ENCODE measurements around the gene CFAP299.
"Not testable (repeated sequence)": the region's sequence is repeated elsewhere in the genome, so short reads cannot be mapped to it uniquely, and the experiment has no call there.

The CFAP299 gene

DNA sequence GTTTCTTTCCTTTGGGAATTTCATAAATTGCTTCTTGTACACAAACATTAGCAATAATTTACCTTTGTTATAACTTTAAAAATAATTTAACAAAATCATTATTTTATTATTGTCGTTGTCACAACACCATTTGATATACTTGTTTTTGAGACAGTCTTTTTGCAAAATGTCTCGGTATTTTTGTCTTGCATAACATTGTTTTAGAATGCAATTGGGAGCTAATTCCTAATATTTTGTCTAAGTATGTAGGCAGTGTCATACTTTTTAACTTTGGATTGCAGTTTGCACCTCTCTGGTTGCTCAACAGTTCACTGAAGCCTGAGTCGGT is 340 bp upstream of the CFAP299 start:
- Histone ChIP-seq H3K4me1 (ENCODE audit: control insufficient read depth, insufficient read depth, low read length) (peaks cover 5% of the 10 kb centered on the region), H3K9me3 (ENCODE audit: control insufficient read depth, low read length) (no peaks in the 10 kb centered on the region), H3K4me3 (ENCODE audit: low read length) (peak overlapping the region; percentile 65), H3K27me3 (ENCODE audit: control insufficient read depth, insufficient read depth, low read length) (peaks cover 7% of the 10 kb centered on the region), H3K9ac (ENCODE audit: low read length) (no peak overlapping the region), H3K36me3 (ENCODE audit: control insufficient read depth, insufficient read depth, low read length) (no peaks in the 10 kb centered on the region)

DNA sequence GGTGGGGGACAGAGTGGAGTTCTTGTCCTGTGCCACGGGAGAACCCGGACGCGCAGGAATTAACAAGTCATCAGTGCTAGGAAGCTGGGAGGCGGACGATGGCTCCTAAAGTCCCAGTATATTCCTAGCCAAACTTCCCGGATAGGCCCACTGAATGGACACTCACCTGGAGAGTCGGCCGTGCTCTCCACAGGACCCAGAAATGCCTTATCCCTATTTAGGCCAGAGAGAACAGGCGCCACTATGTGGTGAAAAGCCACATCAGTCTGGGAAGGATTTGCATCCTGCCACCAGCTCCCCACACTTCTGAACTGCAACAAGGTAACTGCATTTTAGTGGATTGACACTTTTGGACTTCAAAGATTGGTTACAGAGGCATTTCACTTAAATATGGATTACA is 1.1 kb downstream of the CFAP299 start:
- H3K4me3 ChIP-seq (ENCODE audit: low read length), result peak overlapping the region; percentile 65

DNA sequence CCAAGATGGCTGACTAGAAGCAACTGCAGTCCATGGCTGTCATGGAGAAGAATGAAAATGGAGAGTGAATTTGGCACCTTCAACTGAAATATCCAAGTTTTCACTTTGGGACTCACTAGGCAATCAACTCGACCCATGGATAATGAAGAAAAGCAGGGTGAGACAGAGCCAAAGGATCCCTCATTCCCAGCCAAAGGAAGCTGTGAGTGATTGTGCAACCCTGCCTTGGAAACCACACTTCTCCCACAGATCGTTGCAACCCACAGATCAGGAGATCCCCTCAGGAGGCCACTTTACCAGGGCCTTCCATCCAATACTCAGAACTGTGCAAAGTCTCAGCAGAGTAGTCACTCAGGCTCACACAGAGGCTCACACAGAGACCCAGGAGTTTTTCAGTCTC is 4.5 kb downstream of the CFAP299 start:
- no peaks in the 10 kb centered on the region for H3K9me3 ChIP-seq (ENCODE audit: control insufficient read depth, low read length)
- H3K4me3 ChIP-seq (ENCODE audit: low read length), result no peak overlapping the region
- no peak overlapping the region for H3K9ac ChIP-seq (ENCODE audit: low read length)
- H3K4me1 ChIP-seq (ENCODE audit: control insufficient read depth, insufficient read depth, low read length), result peaks cover 5% of the 10 kb centered on the region
- no peaks in the 10 kb centered on the region for H3K36me3 ChIP-seq (ENCODE audit: control insufficient read depth, insufficient read depth, low read length)
- peaks cover 7% of the 10 kb centered on the region for H3K27me3 ChIP-seq (ENCODE audit: control insufficient read depth, insufficient read depth, low read length)

More for the DNA sequence above, 1.1 kb downstream of the CFAP299 start:
- H3K9ac ChIP-seq (ENCODE audit: low read length), result no peak overlapping the region
- no peaks in the 10 kb centered on the region for H3K36me3 ChIP-seq (ENCODE audit: control insufficient read depth, insufficient read depth, low read length)
- peaks cover 7% of the 10 kb centered on the region for H3K27me3 ChIP-seq (ENCODE audit: control insufficient read depth, insufficient read depth, low read length)
- peaks cover 5% of the 10 kb centered on the region for H3K4me1 ChIP-seq (ENCODE audit: control insufficient read depth, insufficient read depth, low read length)
- H3K9me3 ChIP-seq (ENCODE audit: control insufficient read depth, low read length), result no peaks in the 10 kb centered on the region

DNA sequence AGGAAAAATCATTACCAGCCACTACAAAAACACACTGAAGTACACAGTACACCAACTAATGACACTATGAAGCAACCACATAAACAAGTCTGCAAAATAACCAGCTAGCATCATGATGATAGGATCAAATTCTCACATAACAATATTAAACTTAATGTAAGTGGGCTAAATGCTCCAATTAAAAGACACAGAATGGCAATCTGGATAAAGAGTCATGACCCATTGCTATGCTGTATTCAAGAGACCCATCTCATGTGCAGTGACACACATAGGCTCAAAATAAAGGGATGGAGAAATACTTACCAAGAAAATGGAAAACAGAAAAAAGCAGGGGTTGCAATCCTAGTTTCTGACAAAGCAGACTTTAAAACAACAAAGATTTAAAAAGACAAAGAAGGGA is 7.2 kb downstream of the CFAP299 start:
- not testable (repeated sequence) for H3K9ac ChIP-seq (ENCODE audit: low read length); H3K4me1 ChIP-seq (ENCODE audit: control insufficient read depth, insufficient read depth, low read length); H3K27me3 ChIP-seq (ENCODE audit: control insufficient read depth, insufficient read depth, low read length); H3K36me3 ChIP-seq (ENCODE audit: control insufficient read depth, insufficient read depth, low read length); H3K4me3 ChIP-seq (ENCODE audit: low read length); H3K9me3 ChIP-seq (ENCODE audit: control insufficient read depth, low read length)

DNA sequence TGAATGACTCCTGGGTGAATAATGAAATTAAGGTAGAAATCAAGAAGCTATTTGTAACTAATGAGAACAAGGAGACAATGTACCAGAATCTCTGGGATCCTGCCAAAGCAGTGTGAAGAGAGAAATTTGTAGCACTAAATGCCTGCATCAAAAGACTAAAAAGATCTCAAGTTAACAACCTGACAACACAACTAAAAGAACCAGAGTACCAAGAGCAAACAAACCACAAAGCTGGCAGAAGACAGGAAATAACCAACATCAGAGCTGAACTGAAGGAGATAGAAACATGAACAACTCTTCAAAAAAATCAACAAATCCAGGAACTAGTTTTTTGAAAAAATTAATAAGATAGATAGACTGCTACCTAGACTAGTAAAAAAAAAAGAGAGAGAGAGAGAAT is 8.4 kb downstream of the CFAP299 start:
- Histone ChIP-seq H3K9me3 (ENCODE audit: control insufficient read depth, low read length) (no peaks in the 10 kb centered on the region), H3K4me1 (ENCODE audit: control insufficient read depth, insufficient read depth, low read length) (no peaks in the 10 kb centered on the region), H3K36me3 (ENCODE audit: control insufficient read depth, insufficient read depth, low read length) (no peaks in the 10 kb centered on the region), H3K9ac (ENCODE audit: low read length) (no peak overlapping the region), H3K27me3 (ENCODE audit: control insufficient read depth, insufficient read depth, low read length) (no peaks in the 10 kb centered on the region), H3K4me3 (ENCODE audit: low read length) (no peak overlapping the region)

GRCh38 chr4:80360084-80360483 is 24.6 kb downstream of the CFAP299 start:
- Histone ChIP-seq H3K27me3 (ENCODE audit: control insufficient read depth, insufficient read depth, low read length) (no peaks in the 10 kb centered on the region), H3K36me3 (ENCODE audit: control insufficient read depth, insufficient read depth, low read length) (no peaks in the 10 kb centered on the region), H3K9ac (ENCODE audit: low read length) (no peak overlapping the region), H3K4me3 (ENCODE audit: low read length) (no peak overlapping the region), H3K9me3 (ENCODE audit: control insufficient read depth, low read length) (no peaks in the 10 kb centered on the region), H3K4me1 (ENCODE audit: control insufficient read depth, insufficient read depth, low read length) (no peaks in the 10 kb centered on the region)

DNA sequence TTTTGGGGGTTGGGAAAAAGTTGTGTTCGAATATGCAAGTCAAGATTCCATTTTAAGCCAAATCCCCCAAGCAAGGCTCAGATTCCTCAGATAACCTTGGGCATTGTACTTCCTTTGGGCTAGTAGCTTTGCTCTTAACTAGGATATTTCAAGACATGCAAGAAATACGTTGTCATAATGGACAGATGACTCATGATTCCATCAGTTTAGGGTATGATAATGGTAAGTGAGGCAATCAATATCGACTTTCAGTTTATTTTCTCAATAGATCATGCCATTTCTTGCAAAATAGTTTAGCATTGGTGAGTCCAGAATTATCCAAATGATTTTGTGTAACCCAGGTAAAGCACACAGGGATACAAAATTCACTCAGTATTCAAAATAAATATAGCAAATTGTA is 25.4 kb downstream of the CFAP299 start:
- Histone ChIP-seq H3K36me3 (ENCODE audit: control insufficient read depth, insufficient read depth, low read length) (no peaks in the 10 kb centered on the region), H3K4me3 (ENCODE audit: low read length) (no peak overlapping the region), H3K4me1 (ENCODE audit: control insufficient read depth, insufficient read depth, low read length) (no peaks in the 10 kb centered on the region), H3K9me3 (ENCODE audit: control insufficient read depth, low read length) (no peaks in the 10 kb centered on the region), H3K27me3 (ENCODE audit: control insufficient read depth, insufficient read depth, low read length) (no peaks in the 10 kb centered on the region), H3K9ac (ENCODE audit: low read length) (no peak overlapping the region)

DNA sequence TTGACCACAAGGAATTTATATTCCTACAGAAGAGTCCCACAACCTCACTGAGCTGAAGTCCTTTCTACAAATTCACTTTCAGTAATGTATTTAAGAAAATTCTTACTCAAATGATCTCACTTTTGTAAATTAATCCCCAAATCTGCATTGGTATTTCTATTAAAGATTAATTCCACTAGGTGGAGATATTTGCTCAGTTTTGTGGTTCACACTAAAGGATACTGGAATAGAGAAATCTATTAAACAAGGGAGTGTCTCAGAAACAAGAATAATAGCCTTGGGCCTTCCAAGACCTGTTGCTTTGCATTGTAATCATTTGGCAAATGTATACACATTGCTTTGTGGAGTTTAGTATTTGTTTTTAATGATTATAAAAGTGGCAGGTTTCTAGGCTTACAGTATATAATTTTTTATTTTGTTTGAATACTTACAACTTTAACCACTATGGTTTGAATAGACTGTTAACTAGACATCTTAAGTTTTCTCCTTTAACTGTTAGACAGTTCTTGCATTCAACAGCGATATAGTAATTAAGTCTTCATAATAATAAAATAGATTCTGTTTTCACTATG is 25.9 kb downstream of the CFAP299 start:
- H3K36me3 ChIP-seq (ENCODE audit: control insufficient read depth, insufficient read depth, low read length), result no peaks in the 10 kb centered on the region
- no peaks in the 10 kb centered on the region for H3K4me1 ChIP-seq (ENCODE audit: control insufficient read depth, insufficient read depth, low read length)
- no peaks in the 10 kb centered on the region for H3K9me3 ChIP-seq (ENCODE audit: control insufficient read depth, low read length)
- no peak overlapping the region for H3K4me3 ChIP-seq (ENCODE audit: low read length)
- no peaks in the 10 kb centered on the region for H3K27me3 ChIP-seq (ENCODE audit: control insufficient read depth, insufficient read depth, low read length)
- H3K9ac ChIP-seq (ENCODE audit: low read length), result no peak overlapping the region

DNA sequence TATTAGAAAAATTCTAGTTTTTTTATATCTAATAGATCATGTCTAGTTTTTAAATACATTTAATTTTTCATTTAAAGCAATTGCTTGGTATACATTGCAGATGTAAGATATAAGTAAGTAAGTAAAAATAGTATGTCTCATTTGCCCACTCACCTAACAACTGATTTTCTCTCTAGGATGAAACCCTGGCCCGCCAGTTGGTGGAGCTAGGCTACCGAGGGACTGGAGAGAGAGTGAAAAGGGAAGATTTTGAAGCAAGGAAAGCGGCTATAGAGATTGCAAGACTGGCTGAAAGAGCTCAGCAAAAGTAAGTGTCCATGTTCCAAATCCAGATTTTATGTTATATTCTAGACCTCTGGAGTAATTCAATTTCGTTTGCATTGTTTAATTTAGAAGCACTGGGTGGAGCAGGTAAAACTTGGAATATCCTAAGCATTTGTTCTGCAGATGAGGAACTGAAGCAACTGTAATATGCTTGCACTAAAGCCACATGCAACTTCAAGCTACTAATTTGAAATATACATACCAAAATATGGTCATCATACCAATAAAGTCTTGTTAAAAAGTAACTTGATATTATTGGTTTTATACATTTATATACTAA is 27.1 kb downstream of the CFAP299 start:
- no peaks in the 10 kb centered on the region for H3K9me3 ChIP-seq (ENCODE audit: control insufficient read depth, low read length)
- H3K9ac ChIP-seq (ENCODE audit: low read length), result no peak overlapping the region
- no peaks in the 10 kb centered on the region for H3K36me3 ChIP-seq (ENCODE audit: control insufficient read depth, insufficient read depth, low read length)
- H3K27me3 ChIP-seq (ENCODE audit: control insufficient read depth, insufficient read depth, low read length), result no peaks in the 10 kb centered on the region
- no peaks in the 10 kb centered on the region for H3K4me1 ChIP-seq (ENCODE audit: control insufficient read depth, insufficient read depth, low read length)
- no peak overlapping the region for H3K4me3 ChIP-seq (ENCODE audit: low read length)

DNA sequence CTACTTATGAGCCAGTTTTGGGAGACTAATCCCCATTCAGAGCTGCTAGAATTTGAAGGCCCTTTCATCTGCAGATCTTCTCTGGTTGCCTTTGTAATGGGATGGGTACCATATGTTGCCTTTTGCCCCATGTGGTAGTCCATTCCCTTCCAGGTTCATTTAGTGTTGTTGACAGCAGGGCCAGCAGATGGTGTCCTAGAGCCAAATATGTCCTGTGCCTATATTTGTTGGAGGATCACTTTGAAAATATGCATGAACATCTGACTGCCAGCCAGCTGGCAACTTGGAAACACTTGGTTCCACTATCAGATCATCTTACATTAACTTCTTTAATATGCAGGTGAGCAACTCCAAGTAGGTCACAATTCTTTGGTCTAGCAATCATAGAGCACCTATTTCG is 30.4 kb downstream of the CFAP299 start:
- Histone ChIP-seq H3K27me3 (ENCODE audit: control insufficient read depth, insufficient read depth, low read length) (no peaks in the 10 kb centered on the region), H3K4me1 (ENCODE audit: control insufficient read depth, insufficient read depth, low read length) (no peaks in the 10 kb centered on the region), H3K9ac (ENCODE audit: low read length) (no peak overlapping the region), H3K9me3 (ENCODE audit: control insufficient read depth, low read length) (no peaks in the 10 kb centered on the region), H3K4me3 (ENCODE audit: low read length) (no peak overlapping the region), H3K36me3 (ENCODE audit: control insufficient read depth, insufficient read depth, low read length) (no peaks in the 10 kb centered on the region)

DNA sequence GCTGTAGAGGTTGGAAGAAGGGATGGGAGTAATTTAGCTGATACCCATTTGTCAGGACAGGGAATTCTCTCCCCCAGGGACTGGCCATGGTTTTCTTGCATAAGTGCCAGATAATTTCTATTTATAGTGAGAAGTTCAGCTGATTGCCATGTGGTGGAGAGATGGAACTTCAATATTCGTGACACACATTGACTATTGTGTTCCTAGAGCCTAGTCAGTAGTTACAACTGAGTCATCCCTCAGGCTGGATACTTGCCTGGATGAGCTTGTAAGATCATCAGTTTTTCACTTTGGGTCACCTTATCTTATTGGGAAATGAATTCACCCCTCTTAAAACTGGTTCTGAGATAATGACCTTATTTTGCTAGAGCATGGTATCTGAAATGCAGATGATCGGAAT is 32.2 kb downstream of the CFAP299 start:
- Histone ChIP-seq H3K36me3 (ENCODE audit: control insufficient read depth, insufficient read depth, low read length) (no peaks in the 10 kb centered on the region), H3K9ac (ENCODE audit: low read length) (no peak overlapping the region), H3K4me3 (ENCODE audit: low read length) (no peak overlapping the region), H3K9me3 (ENCODE audit: control insufficient read depth, low read length) (no peaks in the 10 kb centered on the region), H3K4me1 (ENCODE audit: control insufficient read depth, insufficient read depth, low read length) (no peaks in the 10 kb centered on the region), H3K27me3 (ENCODE audit: control insufficient read depth, insufficient read depth, low read length) (no peaks in the 10 kb centered on the region)

- no peaks in the 10 kb centered on the region for H3K36me3 ChIP-seq (ENCODE audit: control insufficient read depth, insufficient read depth, low read length)
- no peaks in the 10 kb centered on the region for H3K27me3 ChIP-seq (ENCODE audit: control insufficient read depth, insufficient read depth, low read length)
- H3K4me3 ChIP-seq (ENCODE audit: low read length), result no peak overlapping the region
- no peak overlapping the region for H3K9ac ChIP-seq (ENCODE audit: low read length)
- no peaks in the 10 kb centered on the region for H3K4me1 ChIP-seq (ENCODE audit: control insufficient read depth, insufficient read depth, low read length)
- no peaks in the 10 kb centered on the region for H3K9me3 ChIP-seq (ENCODE audit: control insufficient read depth, low read length)
Observed at GRCh38 chr4:80370635-80371034, 35.1 kb downstream of the CFAP299 start.

- H3K9ac ChIP-seq (ENCODE audit: low read length), result no peak overlapping the region
- H3K4me1 ChIP-seq (ENCODE audit: control insufficient read depth, insufficient read depth, low read length), result no peaks in the 10 kb centered on the region
- H3K9me3 ChIP-seq (ENCODE audit: control insufficient read depth, low read length), result no peaks in the 10 kb centered on the region
- H3K4me3 ChIP-seq (ENCODE audit: low read length), result no peak overlapping the region
- no peaks in the 10 kb centered on the region for H3K27me3 ChIP-seq (ENCODE audit: control insufficient read depth, insufficient read depth, low read length)
- no peaks in the 10 kb centered on the region for H3K36me3 ChIP-seq (ENCODE audit: control insufficient read depth, insufficient read depth, low read length)
Observed at GRCh38 chr4:80371046-80371445, 35.5 kb downstream of the CFAP299 start.
